ENCODE results near the gene LRRC41. TPM values are rescaled to one million over a fixed set of nuclear protein-coding genes. Genes with fewer than 3 reads are reported as not detected.

LRRC41 gene
- total RNA-seq, 4 donors from 2014 or later: 69.8 to 87.6 (median 84.7) TPM

GRCh38 chr1:46263146-46263545, 40.3 kb downstream of the LRRC41 start:
- Histone ChIP-seq H3K27me3 (no peaks in the 10 kb centered on the region), H3K9me3 (no peaks in the 10 kb centered on the region), H3K27ac (no peak overlapping the region), H3K4me1 (no peaks in the 10 kb centered on the region), H3K36me3 (peaks cover 6% of the 10 kb centered on the region), H3K4me3 (no peak overlapping the region)
- no peak for DNase-seq (ENCODE audit: low spot score in 2 of 2)
- WGBS: 90% methylated on average over 2 of the region's 2 CpGs
- TF ChIP-seq CTCF (IDR thresholded peaks at IDR 0.05): no peak
- no peak for TF ChIP-seq POLR2A (IDR thresholded peaks at IDR 0.05)
- no peak for TF ChIP-seq POLR2AphosphoS5 (IDR thresholded peaks at IDR 0.05)
- TF ChIP-seq EP300 (IDR thresholded peaks at IDR 0.05): no peak

- Histone ChIP-seq H3K27ac (no peak overlapping the region), H3K4me1 (no peaks in the 10 kb centered on the region), H3K4me3 (no peak overlapping the region), H3K36me3 (peaks cover 6% of the 10 kb centered on the region), H3K27me3 (no peaks in the 10 kb centered on the region), H3K9me3 (no peaks in the 10 kb centered on the region)
- DNase-seq (ENCODE audit: low spot score in 2 of 2): no peak
- 92% methylated on average over 1 of the region's 1 CpG for WGBS
- no peak for TF ChIP-seq POLR2AphosphoS5 (IDR thresholded peaks at IDR 0.05)
- TF ChIP-seq EP300 (IDR thresholded peaks at IDR 0.05): no peak
- TF ChIP-seq POLR2A (IDR thresholded peaks at IDR 0.05): no peak
- TF ChIP-seq CTCF (IDR thresholded peaks at IDR 0.05): no peak
Measured at GRCh38 chr1:46262508-46262907, 40.9 kb downstream of the LRRC41 start.

GRCh38 chr1:46256523-46256922, 46.9 kb downstream of the LRRC41 start:
- 91% methylated on average over 2 of the region's 2 CpGs for WGBS
- Histone ChIP-seq H3K27me3 (no peaks in the 10 kb centered on the region), H3K4me3 (no peak overlapping the region), H3K27ac (no peak overlapping the region), H3K36me3 (peaks cover 6% of the 10 kb centered on the region), H3K9me3 (no peaks in the 10 kb centered on the region), H3K4me1 (no peaks in the 10 kb centered on the region)
- no peak for DNase-seq (ENCODE audit: low spot score in 2 of 2)
- no peak for TF ChIP-seq POLR2A (IDR thresholded peaks at IDR 0.05)
- TF ChIP-seq CTCF (IDR thresholded peaks at IDR 0.05): no peak
- no peak for TF ChIP-seq EP300 (IDR thresholded peaks at IDR 0.05)
- TF ChIP-seq POLR2AphosphoS5 (IDR thresholded peaks at IDR 0.05): no peak

GRCh38 chr1:46254668-46255067, 48.7 kb downstream of the LRRC41 start:
- Histone ChIP-seq H3K36me3 (no peaks in the 10 kb centered on the region), H3K27me3 (no peaks in the 10 kb centered on the region), H3K9me3 (no peaks in the 10 kb centered on the region), H3K4me1 (no peaks in the 10 kb centered on the region), H3K4me3 (no peak overlapping the region), H3K27ac (no peak overlapping the region)
- WGBS: 95% methylated on average over 5 of the region's 5 CpGs
- no peak for TF ChIP-seq POLR2A (IDR thresholded peaks at IDR 0.05)
- no peak for TF ChIP-seq CTCF (IDR thresholded peaks at IDR 0.05)
- TF ChIP-seq EP300 (IDR thresholded peaks at IDR 0.05): no peak
- TF ChIP-seq POLR2AphosphoS5 (IDR thresholded peaks at IDR 0.05): no peak
- DNase-seq (ENCODE audit: low spot score in 2 of 2): no peak

GRCh38 chr1:46248122-46248920, 55.1 kb downstream of the LRRC41 start:
- TF ChIP-seq POLR2AphosphoS5 (IDR thresholded peaks at IDR 0.05) (no peak), POLR2A (IDR thresholded peaks at IDR 0.05) (no peak), EP300 (IDR thresholded peaks at IDR 0.05) (no peak), CTCF (IDR thresholded peaks at IDR 0.05) (no peak)
- Histone ChIP-seq H3K4me1 (peaks cover 24% of the 10 kb centered on the region), H3K4me3 (peak overlapping the region; percentile 67), H3K9me3 (no peaks in the 10 kb centered on the region), H3K27ac (no peak overlapping the region), H3K27me3 (no peaks in the 10 kb centered on the region), H3K36me3 (no peaks in the 10 kb centered on the region)
- WGBS: 9% methylated on average over 7 of the region's 7 CpGs
- DNase-seq (ENCODE audit: low spot score in 2 of 2): peak in 1 of 2 donors; percentile 66

Measured in suprapubic skin (tissue), 4 donors.